ENCODE results near the gene FAM3A.

The FAM3A gene

GRCh38 chrX:154473683-154474082 is 42.3 kb downstream of the FAM3A start:
- ChIA-PET CTCF (interaction anchor here (1.1 to 1.7 kb wide), 2 partner anchors 12 to 53 kb away, joined by 4 to 5 read pairs; no protein-coding TSS in a partner anchor), POLR2A (interaction anchor here (0.6 kb wide), 2 partner anchors 26 to 111 kb away, joined by 3 to 4 read pairs; no protein-coding TSS in a partner anchor)
- DNase-seq, result no peak
- H3K9me3 ChIP-seq (ENCODE audit: control extremely low read depth in 1 of 5, control insufficient read depth in 4 of 5, insufficient read depth in 2 of 5, low read depth in 1 of 5, low read length in 4 of 5), result no peaks in the 10 kb centered on the region
- no peaks in the 10 kb centered on the region for H3K27me3 ChIP-seq (replicated peaks in 2 of 5; ENCODE audit: control insufficient read depth in 4 of 5, insufficient read depth in 5 of 5, low read length in 4 of 5)
- H3K4me1 ChIP-seq (ENCODE audit: control extremely low read depth in 1 of 4, control insufficient read depth in 4 of 4, insufficient read depth in 4 of 4, low read length in 3 of 4), result peaks cover 0 to 5% (median 0%) of the 10 kb centered on the region in 4 experiments
- 86% methylated on average over 2 of the region's 7 CpGs for WGBS (ENCODE audit: insufficient coverage)
- peaks cover 0 to 4% (median under 1%) of the 10 kb centered on the region in 4 experiments for H3K36me3 ChIP-seq (ENCODE audit: control insufficient read depth in 4 of 4, insufficient read depth in 4 of 4, low read length in 3 of 4)
- no peak overlapping the region for H3K27ac ChIP-seq (ENCODE audit: insufficient read depth in 1 of 2, low read depth in 1 of 2, low read length in 2 of 2, poor library complexity in 1 of 2, severe bottlenecking in 2 of 2)
- no peak overlapping the region for H3K4me3 ChIP-seq (ENCODE audit: control insufficient read depth in 1 of 7, extremely low read depth in 1 of 7, insufficient read depth in 4 of 7, low read depth in 2 of 7, low read length in 6 of 7)

GRCh38 chrX:154472685-154473632 is 43.1 kb downstream of the FAM3A start:
- CTCF ChIA-PET, result interaction anchor here (1.1 to 1.7 kb wide), 3 partner anchors 11 to 61 kb away, joined by 3 to 5 read pairs (median 4); no protein-coding TSS in a partner anchor
- Histone ChIP-seq H3K9me3 (ENCODE audit: control extremely low read depth in 1 of 5, control insufficient read depth in 4 of 5, insufficient read depth in 2 of 5, low read depth in 1 of 5, low read length in 4 of 5) (peaks cover 0 to 5% (median 0%) of the 10 kb centered on the region in 5 experiments), H3K4me1 (ENCODE audit: control extremely low read depth in 1 of 4, control insufficient read depth in 4 of 4, insufficient read depth in 4 of 4, low read length in 3 of 4) (peaks cover 0 to 2% (median 0%) of the 10 kb centered on the region in 4 experiments), H3K27me3 (replicated peaks in 2 of 5; ENCODE audit: control insufficient read depth in 4 of 5, insufficient read depth in 5 of 5, low read length in 4 of 5) (no peaks in the 10 kb centered on the region), H3K27ac (ENCODE audit: insufficient read depth in 1 of 2, low read depth in 1 of 2, low read length in 2 of 2, poor library complexity in 1 of 2, severe bottlenecking in 2 of 2) (no peak overlapping the region), H3K36me3 (ENCODE audit: control insufficient read depth in 4 of 4, insufficient read depth in 4 of 4, low read length in 3 of 4) (peaks cover 0 to 4% (median under 1%) of the 10 kb centered on the region in 4 experiments), H3K4me3 (ENCODE audit: control insufficient read depth in 1 of 7, extremely low read depth in 1 of 7, insufficient read depth in 4 of 7, low read depth in 2 of 7, low read length in 6 of 7) (no peak overlapping the region)
- POLR2A ChIA-PET, result interaction anchor here (0.6 kb wide), 1 partner anchor 110 kb away, joined by 3 read pairs; no protein-coding TSS in a partner anchor
- 81% methylated on average over 14 of the region's 28 CpGs for WGBS (ENCODE audit: insufficient coverage)
- no peak for DNase-seq

DNA sequence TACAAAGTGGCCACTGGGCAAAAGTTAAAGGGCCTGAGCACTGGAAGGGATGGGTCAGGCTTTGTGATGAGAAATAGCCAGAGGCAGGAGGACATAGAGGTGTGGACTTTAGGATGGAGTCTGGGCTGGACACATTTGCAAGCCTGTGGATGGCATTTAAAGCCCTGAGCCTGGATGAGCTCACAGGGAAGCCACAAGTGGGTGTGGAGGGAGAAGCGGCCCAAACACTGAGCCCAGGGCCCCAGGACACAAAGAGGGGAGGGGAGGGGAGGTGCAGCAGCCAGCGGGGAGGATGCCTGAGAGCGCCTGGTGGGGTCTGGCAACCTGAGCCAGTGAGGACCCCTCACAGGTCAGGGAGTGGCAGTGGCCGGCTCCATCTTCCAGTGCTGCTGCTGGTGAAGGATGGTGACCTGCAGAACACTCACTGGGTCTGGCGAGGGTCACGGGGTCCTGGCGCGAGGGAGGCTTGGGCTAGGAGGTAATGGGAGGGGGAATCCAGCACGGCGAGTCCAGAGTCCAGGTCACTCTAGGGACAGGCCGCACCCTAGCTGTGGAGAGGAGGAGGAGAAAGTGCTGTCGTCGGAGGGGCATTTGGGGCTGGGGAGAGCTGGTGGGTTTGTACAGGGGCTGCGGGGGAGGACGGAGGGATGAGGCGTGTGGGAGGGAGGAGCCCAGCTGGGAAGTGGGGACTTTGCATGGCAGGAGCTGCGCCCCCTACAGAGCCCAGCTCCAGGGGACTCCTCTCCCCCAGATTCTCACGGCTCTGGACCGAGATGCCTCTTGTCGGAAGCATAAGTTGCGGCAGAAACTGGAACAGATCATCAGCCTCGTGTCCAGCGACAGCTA is 44.0 kb downstream of the FAM3A start:
- ChIA-PET CTCF (interaction anchor here (1.6 to 1.7 kb wide), 2 partner anchors 55 to 60 kb away, joined by 3 to 4 read pairs; no protein-coding TSS in a partner anchor), POLR2A (no interaction called here)
- DNase-seq, result no peak
- H3K9me3 ChIP-seq (ENCODE audit: control extremely low read depth in 1 of 5, control insufficient read depth in 4 of 5, insufficient read depth in 2 of 5, low read depth in 1 of 5, low read length in 4 of 5), result peaks cover 0 to 5% (median 0%) of the 10 kb centered on the region in 5 experiments
- no peak overlapping the region for H3K27ac ChIP-seq (ENCODE audit: insufficient read depth in 1 of 2, low read depth in 1 of 2, low read length in 2 of 2, poor library complexity in 1 of 2, severe bottlenecking in 2 of 2)
- no peak overlapping the region for H3K4me3 ChIP-seq (ENCODE audit: control insufficient read depth in 1 of 7, extremely low read depth in 1 of 7, insufficient read depth in 4 of 7, low read depth in 2 of 7, low read length in 6 of 7)
- WGBS (ENCODE audit: insufficient coverage), result 91% methylated on average over 17 of the region's 23 CpGs
- no peaks in the 10 kb centered on the region for H3K27me3 ChIP-seq (replicated peaks in 2 of 5; ENCODE audit: control insufficient read depth in 4 of 5, insufficient read depth in 5 of 5, low read length in 4 of 5)
- no peaks in the 10 kb centered on the region for H3K4me1 ChIP-seq (ENCODE audit: control extremely low read depth in 1 of 4, control insufficient read depth in 4 of 4, insufficient read depth in 4 of 4, low read length in 3 of 4)
- peaks cover 0 to 4% (median 2%) of the 10 kb centered on the region in 4 experiments for H3K36me3 ChIP-seq (ENCODE audit: control insufficient read depth in 4 of 4, insufficient read depth in 4 of 4, low read length in 3 of 4)

DNA sequence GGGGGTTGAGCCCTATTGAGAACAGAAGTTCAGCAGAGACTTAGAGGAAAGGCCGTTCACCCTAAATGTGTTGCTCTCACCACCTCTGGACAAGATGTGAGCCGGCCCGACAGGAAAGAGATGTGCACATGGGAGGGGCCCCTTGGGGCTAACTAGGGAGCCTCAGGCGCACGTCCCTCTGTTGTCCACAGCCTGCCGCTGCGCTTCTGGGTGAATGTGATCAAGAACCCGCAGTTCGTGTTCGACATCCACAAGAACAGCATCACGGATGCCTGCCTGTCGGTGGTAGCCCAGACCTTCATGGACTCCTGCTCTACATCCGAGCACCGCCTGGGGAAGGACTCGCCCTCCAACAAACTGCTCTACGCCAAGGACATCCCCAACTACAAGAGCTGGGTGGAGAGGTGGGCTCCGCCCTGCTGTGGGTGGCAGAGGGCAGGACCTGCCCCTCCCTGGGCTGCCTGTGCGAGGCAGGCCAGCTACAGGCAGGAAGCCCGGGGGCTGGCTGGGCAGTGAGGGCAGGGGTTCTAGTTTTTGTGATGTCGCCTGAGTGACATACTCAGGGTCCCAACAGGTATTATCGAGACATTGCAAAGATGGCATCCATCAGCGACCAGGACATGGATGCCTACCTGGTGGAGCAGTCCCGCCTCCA is 45.0 kb downstream of the FAM3A start:
- Histone ChIP-seq H3K9me3 (ENCODE audit: control extremely low read depth in 1 of 5, control insufficient read depth in 4 of 5, insufficient read depth in 2 of 5, low read depth in 1 of 5, low read length in 4 of 5) (peaks cover 0 to 5% (median 0%) of the 10 kb centered on the region in 5 experiments), H3K4me1 (ENCODE audit: control extremely low read depth in 1 of 4, control insufficient read depth in 4 of 4, insufficient read depth in 4 of 4, low read length in 3 of 4) (no peaks in the 10 kb centered on the region), H3K36me3 (ENCODE audit: control insufficient read depth in 4 of 4, insufficient read depth in 4 of 4, low read length in 3 of 4) (peaks cover 0 to 6% (median 4%) of the 10 kb centered on the region in 4 experiments), H3K4me3 (ENCODE audit: control insufficient read depth in 1 of 7, extremely low read depth in 1 of 7, insufficient read depth in 4 of 7, low read depth in 2 of 7, low read length in 6 of 7) (no peak overlapping the region), H3K27ac (ENCODE audit: insufficient read depth in 1 of 2, low read depth in 1 of 2, low read length in 2 of 2, poor library complexity in 1 of 2, severe bottlenecking in 2 of 2) (no peak overlapping the region), H3K27me3 (replicated peaks in 2 of 5; ENCODE audit: control insufficient read depth in 4 of 5, insufficient read depth in 5 of 5, low read length in 4 of 5) (no peaks in the 10 kb centered on the region)
- POLR2A ChIA-PET, result no interaction called here
- DNase-seq, result no peak
- WGBS (ENCODE audit: insufficient coverage), result 93% methylated on average over 20 of the region's 23 CpGs
- CTCF ChIA-PET, result no interaction called here

DNA sequence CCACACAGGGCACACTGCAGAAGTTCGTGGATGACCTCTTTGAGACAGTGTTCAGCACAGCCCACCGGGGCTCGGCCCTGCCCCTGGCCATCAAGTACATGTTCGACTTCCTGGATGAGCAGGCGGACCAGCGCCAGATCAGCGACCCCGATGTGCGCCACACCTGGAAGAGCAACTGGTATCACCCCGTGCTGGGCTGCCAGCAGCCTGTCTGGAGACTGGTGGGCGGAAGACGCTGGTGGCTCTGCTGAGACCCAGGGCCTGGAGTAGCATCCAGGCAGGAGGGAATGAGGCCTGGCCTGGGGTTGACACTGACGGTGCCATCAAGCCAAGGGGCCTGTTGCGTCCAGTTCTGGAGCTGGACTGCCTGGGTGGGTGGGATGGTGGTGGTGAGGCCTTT is 45.6 kb downstream of the FAM3A start:
- DNase-seq, result no peak
- Histone ChIP-seq H3K27me3 (replicated peaks in 2 of 5; ENCODE audit: control insufficient read depth in 4 of 5, insufficient read depth in 5 of 5, low read length in 4 of 5) (no peaks in the 10 kb centered on the region), H3K4me3 (ENCODE audit: control insufficient read depth in 1 of 7, extremely low read depth in 1 of 7, insufficient read depth in 4 of 7, low read depth in 2 of 7, low read length in 6 of 7) (no peak overlapping the region), H3K9me3 (ENCODE audit: control extremely low read depth in 1 of 5, control insufficient read depth in 4 of 5, insufficient read depth in 2 of 5, low read depth in 1 of 5, low read length in 4 of 5) (peaks cover 0 to 5% (median 0%) of the 10 kb centered on the region in 5 experiments), H3K36me3 (ENCODE audit: control insufficient read depth in 4 of 4, insufficient read depth in 4 of 4, low read length in 3 of 4) (peaks cover 0 to 7% (median 5%) of the 10 kb centered on the region in 4 experiments), H3K27ac (ENCODE audit: insufficient read depth in 1 of 2, low read depth in 1 of 2, low read length in 2 of 2, poor library complexity in 1 of 2, severe bottlenecking in 2 of 2) (no peak overlapping the region), H3K4me1 (ENCODE audit: control extremely low read depth in 1 of 4, control insufficient read depth in 4 of 4, insufficient read depth in 4 of 4, low read length in 3 of 4) (no peaks in the 10 kb centered on the region)
- POLR2A ChIA-PET, result no interaction called here
- over 99% methylated on average over 12 of the region's 14 CpGs for WGBS (ENCODE audit: insufficient coverage)
- CTCF ChIA-PET, result no interaction called here

- no peak overlapping the region for H3K27ac ChIP-seq (ENCODE audit: insufficient read depth in 1 of 2, low read depth in 1 of 2, low read length in 2 of 2, poor library complexity in 1 of 2, severe bottlenecking in 2 of 2)
- no peak for DNase-seq
- peaks cover 0 to 7% (median 5%) of the 10 kb centered on the region in 4 experiments for H3K36me3 ChIP-seq (ENCODE audit: control insufficient read depth in 4 of 4, insufficient read depth in 4 of 4, low read length in 3 of 4)
- H3K4me1 ChIP-seq (ENCODE audit: control extremely low read depth in 1 of 4, control insufficient read depth in 4 of 4, insufficient read depth in 4 of 4, low read length in 3 of 4), result no peaks in the 10 kb centered on the region
- ChIA-PET POLR2A (no interaction called here), CTCF (no interaction called here)
- H3K4me3 ChIP-seq (ENCODE audit: control insufficient read depth in 1 of 7, extremely low read depth in 1 of 7, insufficient read depth in 4 of 7, low read depth in 2 of 7, low read length in 6 of 7), result no peak overlapping the region
- H3K9me3 ChIP-seq (ENCODE audit: control extremely low read depth in 1 of 5, control insufficient read depth in 4 of 5, insufficient read depth in 2 of 5, low read depth in 1 of 5, low read length in 4 of 5), result peaks cover 0 to 5% (median 0%) of the 10 kb centered on the region in 5 experiments
- WGBS (ENCODE audit: insufficient coverage), result 98% methylated on average over 18 of the region's 18 CpGs
- H3K27me3 ChIP-seq (replicated peaks in 2 of 5; ENCODE audit: control insufficient read depth in 4 of 5, insufficient read depth in 5 of 5, low read length in 4 of 5), result no peaks in the 10 kb centered on the region
Observed at GRCh38 chrX:154469880-154470279, 46.2 kb downstream of the FAM3A start.

Data from common myeloid progenitor, CD34-positive (primary cell).